B cell (primary cell): ENCODE data around the gene SLC37A4. TPM values are rescaled to one million over a fixed set of nuclear protein-coding genes. Genes with fewer than 3 reads are reported as not detected.

Experiments used
- ATAC-seq: fragments of 200-7000 bp; cut with Tn5 transposase; one replicate; pipeline ENCODE4 v1.10.0; 2021; ENCODE audit warnings: low read depth, mild to moderate bottlenecking, moderate number of reproducible peaks, moderate library complexity
- CTCF ChIA-PET: fragments of 350-600 bp; sonication (Branson Sonifier 250); formaldehyde crosslinking; loops from one replicate; lab custom pipeline; 2021; ENCODE audit warnings: antibody characterized with exemption, inconsistent platforms; lab: Charles Lee
- POLR2A ChIA-PET: fragments of 350-600 bp; sonication (Branson Sonifier 250); formaldehyde crosslinking; loops from one replicate; lab custom pipeline; 2021; ENCODE audit warnings: antibody characterized with exemption; lab: Charles Lee
- DNase-seq: peaks from one replicate; pipeline ENCODE4 v3.0.0; 2013
- H2AFZ ChIP-seq: 2 replicates; pipeline ENCODE4 v1.6.1; 2012; ENCODE audit warnings: mild to moderate bottlenecking, low read depth, low read length; ENCODE audit not compliant: insufficient read depth, poor library complexity, severe bottlenecking
- H3K27ac ChIP-seq, 2 donors: 1 replicate in 1 of 2; 2 replicates in 1 of 2; pipeline ENCODE4 v1.5.1; 2012 to 2013; ENCODE audit warnings: low read length in 2 of 2, mild to moderate bottlenecking in 2 of 2, moderate library complexity in 1 of 2
- H3K27me3 ChIP-seq, 4 experiments: fragments of 200-600 bp in 1 of 4; sonication (generic) in 1 of 4; replicated peaks in 1 of 4; 1 replicate in 2 of 4; 2 replicates in 2 of 4; pipeline versions ENCODE4 v1.6.1 to v1.7.0; 2013 to 2016; ENCODE audit warnings: low read length in 3 of 4, mild to moderate bottlenecking in 2 of 4, mixed read lengths in 1 of 4, moderate library complexity in 1 of 4; ENCODE audit not compliant: insufficient read depth in 4 of 4, control insufficient read depth in 3 of 4; ENCODE audit errors: control extremely low read depth in 1 of 4
- H3K36me3 ChIP-seq, 2 experiments: replicated peaks in 1 of 2; 1 replicate in 1 of 2; 2 replicates in 1 of 2; pipeline versions ENCODE4 v1.6.1 to v1.7.1; 2013; ENCODE audit warnings: low read length in 1 of 2; ENCODE audit not compliant: insufficient read depth in 2 of 2, control insufficient read depth in 1 of 2; ENCODE audit errors: control extremely low read depth in 1 of 2, extremely low read depth in 1 of 2
- H3K4me1 ChIP-seq, 2 donors: fragments of 200-600 bp in 1 of 2; sonication (generic) in 1 of 2; 1 replicate in 1 of 2; 2 replicates in 1 of 2; pipeline versions ENCODE4 v1.5.1 to v1.6.1; 2013 to 2017; ENCODE audit warnings: low read length in 2 of 2; ENCODE audit not compliant: control insufficient read depth in 2 of 2, insufficient read depth in 2 of 2
- H3K4me2 ChIP-seq: replicated peaks from 2 replicates; pipeline ENCODE3; 2012; ENCODE audit warnings: mild to moderate bottlenecking, low read depth, low read length; ENCODE audit not compliant: poor library complexity, severe bottlenecking
- H3K4me3 ChIP-seq, 5 experiments: fragments of 200-600 bp in 1 of 5; sonication (generic) in 1 of 5; 1 replicate in 3 of 5; 2 replicates in 2 of 5; pipeline versions ENCODE4 v1.5.1 to v1.7.0; 2011 to 2016; ENCODE audit warnings: low read length in 4 of 5, mild to moderate bottlenecking in 4 of 5, low read depth in 2 of 5, control low read depth in 1 of 5, moderate library complexity in 1 of 5; ENCODE audit not compliant: insufficient read depth in 1 of 5; ENCODE audit errors: control extremely low read depth in 1 of 5, extremely low read depth in 1 of 5
- H3K79me2 ChIP-seq: fragments of 200-600 bp; sonication (generic); one replicate; pipeline ENCODE4 v1.6.0; 2016; ENCODE audit warnings: low read length; ENCODE audit not compliant: control insufficient read depth, insufficient read depth
- H3K9ac ChIP-seq: fragments of 200-600 bp; sonication (generic); 2 replicates; pipeline ENCODE4 v1.6.1; 2017; ENCODE audit warnings: mild to moderate bottlenecking, low read length, moderate library complexity
- H3K9me3 ChIP-seq, 3 donors: one replicate each; pipeline versions ENCODE4 v1.6.1 to v1.7.1; 2013; ENCODE audit warnings: low read length in 2 of 3; ENCODE audit not compliant: control insufficient read depth in 2 of 3, insufficient read depth in 1 of 3; ENCODE audit errors: control extremely low read depth in 1 of 3
- H4K20me1 ChIP-seq: 2 replicates; pipeline ENCODE4 v1.6.0; 2012; ENCODE audit warnings: mild to moderate bottlenecking, low read length; ENCODE audit not compliant: insufficient read depth, control insufficient read depth, poor library complexity, severe bottlenecking
- H3K27ac Mint-ChIP-seq: one replicate; pipeline ENCODE4 v1.8.0; 2021; ENCODE audit warnings: mixed read lengths
- H3K27me3 Mint-ChIP-seq: one replicate; pipeline ENCODE4 v1.8.0; 2021; ENCODE audit warnings: mixed read lengths
- H3K4me1 Mint-ChIP-seq: one replicate; pipeline ENCODE4 v1.8.0; 2021; ENCODE audit warnings: mixed read lengths
- H3K4me3 Mint-ChIP-seq: one replicate; pipeline ENCODE4 v1.8.0; 2021; ENCODE audit warnings: mixed read lengths
- H3K9me3 Mint-ChIP-seq: one replicate; pipeline ENCODE4 v1.8.0; 2022; ENCODE audit warnings: mixed read lengths; ENCODE audit not compliant: insufficient read depth
- CTCF ChIP-seq: fragments of 200-600 bp; IDR thresholded peaks from one replicate; pipeline ENCODE4 v1.8.0; 2022; ENCODE audit warnings: antibody characterized with exemption, mild to moderate bottlenecking
- EZH2 ChIP-seq: IDR thresholded peaks from 2 replicates; pipeline ENCODE4 v1.6.1; 2012; ENCODE audit warnings: borderline replicate concordance, low read depth, mild to moderate bottlenecking, moderate library complexity, low read length; ENCODE audit not compliant: insufficient read depth, poor library complexity, severe bottlenecking
- WGBS: methylation state at CpG from one replicate; pipeline ENCODE4 v1.1.5; 2013; ENCODE audit warnings: missing lambda C conversion rate; ENCODE audit not compliant: insufficient coverage; 5-methylcytosine and 5-hydroxymethylcytosine counted together
- intact Hi-C: fragments of 100-400 bp; cut with micrococcal nuclease; formaldehyde crosslinking; loops from one replicate; pipeline ENCODE4 v1.10.0; 2022
- polyA plus RNA-seq: library from polyadenylated mRNA; depleted of rRNA; stranded (reverse); fragments of >200 nt; gene quantifications from 2 replicates; pipeline ENCODE4 v1.2.3, GENCODE V29; 2012
- total RNA-seq, 2 donors: library from RNA; stranded (reverse); fragments of 120-200 nt in 1 of 2; gene quantifications; 1 replicate in 1 of 2; 2 replicates in 1 of 2; pipeline versions ENCODE4 v1.2.3 to v1.2.4, GENCODE V29; 2013 to 2022

Gene SLC37A4
- total and polyA plus RNA-seq, 2 donors (not counting 1 experiment from before 2014, with no cell fraction given): 14.3 to 26.3 TPM

DNA sequence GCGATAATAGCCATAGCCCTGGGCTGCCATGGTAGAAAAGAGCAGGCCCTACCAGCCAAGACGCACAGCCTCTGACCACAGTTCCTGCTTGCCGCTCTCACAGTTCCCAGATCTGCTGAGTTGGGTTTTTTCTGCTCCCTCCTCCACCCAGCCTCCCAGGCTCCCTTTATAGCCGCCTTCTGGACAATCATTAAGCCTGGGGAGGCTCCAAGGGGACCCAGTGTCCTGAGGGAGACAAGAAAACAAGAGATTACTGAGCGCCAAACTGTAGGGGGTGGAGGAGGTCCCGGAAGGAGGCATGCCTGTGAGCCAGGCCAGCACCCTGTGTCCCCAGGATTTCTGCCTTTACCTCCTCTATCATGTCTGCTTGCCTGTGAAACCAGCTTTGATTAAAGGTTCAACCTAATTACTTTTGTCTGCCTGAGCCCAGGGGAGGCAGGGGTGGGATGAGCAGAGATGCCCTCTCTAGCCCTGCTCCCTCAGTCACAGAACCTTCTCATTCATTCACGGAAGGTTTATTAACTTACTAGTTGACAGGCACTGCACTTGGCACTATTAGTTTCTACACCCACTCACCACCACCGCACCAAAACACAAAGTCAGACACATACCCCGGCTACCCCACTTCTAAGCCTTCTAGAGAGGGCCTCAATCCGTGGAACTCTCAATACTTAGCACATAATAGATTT is 1.2 kb downstream of the SLC37A4 start:
- ChIA-PET CTCF (interaction anchor here (1.1 to 3.2 kb wide), 4 partner anchors 10 to 56 kb away, joined by 3 to 14 read pairs (median 4); partner anchors contain the start of genes RPS25 and TRAPPC4), POLR2A (interaction anchor here (1.4 to 1.5 kb wide), 2 partner anchors 10 to 12 kb away, joined by 3 to 5 read pairs; partner anchors contain the start of genes RPS25 and TRAPPC4)
- Histone ChIP-seq H3K4me2 (peak overlapping the region; percentile 92), H4K20me1 (no peaks in the 10 kb centered on the region), H3K27me3 (no peaks in the 10 kb centered on the region), H3K79me2 (peaks cover 16% of the 10 kb centered on the region), H3K9me3 (no peaks in the 10 kb centered on the region), H3K27ac (peak overlapping the region in 1 of 2 donors; percentile 74), H3K4me3 (peak overlapping the region in 2 of 5 experiments; percentile 86 to 89), H3K36me3 (peaks cover 0 to 16% of the 10 kb centered on the region in 2 experiments), H3K9ac (no peak overlapping the region), H3K4me1 (peaks cover 4 to 10% of the 10 kb centered on the region in 2 donors), H2AFZ (peak overlapping the region; percentile 98)
- 56% methylated on average over 6 of the region's 10 CpGs for WGBS
- Mint-ChIP-seq H3K4me1 (peaks cover 20% of the 10 kb centered on the region), H3K4me3 (peak overlapping the region; percentile 92), H3K9me3 (no peaks in the 10 kb centered on the region), H3K27ac (peak overlapping the region; percentile 32), H3K27me3 (no peaks in the 10 kb centered on the region)
- no peak for ATAC-seq
- no peak for TF ChIP-seq EZH2
- TF ChIP-seq CTCF: no peak
- intact Hi-C loops: loop anchor here (1.0 kb wide), 6 partner anchors 11 to 92 kb away; partner anchors contain the start of genes CENATAC, HINFP, HYOU1 and RPS25
- DNase-seq: no peak

DNA sequence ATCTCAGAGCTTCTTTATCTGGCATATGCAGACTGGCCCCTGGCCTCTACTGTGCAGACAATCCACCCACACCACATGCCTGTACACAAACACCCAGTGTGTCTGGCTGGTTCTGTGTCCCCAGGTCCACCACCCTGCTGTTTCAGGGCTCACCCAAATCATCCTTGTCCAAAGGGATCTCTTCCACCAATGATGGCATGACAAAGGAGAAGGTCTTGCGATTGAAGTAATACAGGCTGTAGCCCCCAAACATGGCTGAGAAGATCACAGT is 1.7 kb downstream of the SLC37A4 start:
- CTCF ChIA-PET: interaction anchor here (1.4 to 3.2 kb wide), 2 partner anchors 10 to 13 kb away, joined by 5 to 14 read pairs; partner anchors contain the start of genes RPS25 and TRAPPC4
- H2AFZ ChIP-seq: no peak overlapping the region
- POLR2A ChIA-PET: no interaction called here
- no peak overlapping the region for H3K4me3 ChIP-seq
- H3K4me1 ChIP-seq: peaks cover 4 to 10% of the 10 kb centered on the region in 2 donors
- ATAC-seq (no peak), DNase-seq (no peak)
- Mint-ChIP-seq H3K9me3 (no peaks in the 10 kb centered on the region), H3K27me3 (no peaks in the 10 kb centered on the region), H3K4me1 (peaks cover 20% of the 10 kb centered on the region), H3K4me3 (peak overlapping the region; percentile 92), H3K27ac (peak overlapping the region; percentile 32)
- TF ChIP-seq CTCF (no peak), EZH2 (no peak)
- no peak overlapping the region for H3K9ac ChIP-seq
- peaks cover 2 to 20% of the 10 kb centered on the region in 2 experiments for H3K36me3 ChIP-seq
- H3K27ac ChIP-seq: no peak overlapping the region
- H3K4me2 ChIP-seq: no peak overlapping the region
- peaks cover 16% of the 10 kb centered on the region for H3K79me2 ChIP-seq
- H3K27me3 ChIP-seq: no peaks in the 10 kb centered on the region
- no peaks in the 10 kb centered on the region for H3K9me3 ChIP-seq
- WGBS: 100% methylated on average over 1 of the region's 1 CpG
- H4K20me1 ChIP-seq: no peaks in the 10 kb centered on the region
- intact Hi-C loops: no loop called here
